AG09309 (cell line): ENCODE data around the gene SMYD2.

Experiments used
- DNase-seq: peaks from one replicate; pipeline ENCODE4 v3.0.0-alpha.2; 2010; ENCODE audit warnings: low read depth
- H3K4me3 ChIP-seq: 2 replicates; pipeline ENCODE4 v1.5.1; 2011; ENCODE audit warnings: mild to moderate bottlenecking, low read depth, low read length, moderate library complexity; ENCODE audit not compliant: control insufficient read depth
- TF ChIP-seq, protein P1 (sequence below): IDR thresholded peaks from 2 replicates; pipeline ENCODE4 v1.5.1; 2011; ENCODE audit warnings: mild to moderate bottlenecking, low read depth, low read length, inconsistent platforms; ENCODE audit not compliant: insufficient read depth, control insufficient read depth; ENCODE audit errors: missing control alignments

Gene SMYD2, protein sequence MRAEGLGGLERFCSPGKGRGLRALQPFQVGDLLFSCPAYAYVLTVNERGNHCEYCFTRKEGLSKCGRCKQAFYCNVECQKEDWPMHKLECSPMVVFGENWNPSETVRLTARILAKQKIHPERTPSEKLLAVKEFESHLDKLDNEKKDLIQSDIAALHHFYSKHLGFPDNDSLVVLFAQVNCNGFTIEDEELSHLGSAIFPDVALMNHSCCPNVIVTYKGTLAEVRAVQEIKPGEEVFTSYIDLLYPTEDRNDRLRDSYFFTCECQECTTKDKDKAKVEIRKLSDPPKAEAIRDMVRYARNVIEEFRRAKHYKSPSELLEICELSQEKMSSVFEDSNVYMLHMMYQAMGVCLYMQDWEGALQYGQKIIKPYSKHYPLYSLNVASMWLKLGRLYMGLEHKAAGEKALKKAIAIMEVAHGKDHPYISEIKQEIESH

DNA sequence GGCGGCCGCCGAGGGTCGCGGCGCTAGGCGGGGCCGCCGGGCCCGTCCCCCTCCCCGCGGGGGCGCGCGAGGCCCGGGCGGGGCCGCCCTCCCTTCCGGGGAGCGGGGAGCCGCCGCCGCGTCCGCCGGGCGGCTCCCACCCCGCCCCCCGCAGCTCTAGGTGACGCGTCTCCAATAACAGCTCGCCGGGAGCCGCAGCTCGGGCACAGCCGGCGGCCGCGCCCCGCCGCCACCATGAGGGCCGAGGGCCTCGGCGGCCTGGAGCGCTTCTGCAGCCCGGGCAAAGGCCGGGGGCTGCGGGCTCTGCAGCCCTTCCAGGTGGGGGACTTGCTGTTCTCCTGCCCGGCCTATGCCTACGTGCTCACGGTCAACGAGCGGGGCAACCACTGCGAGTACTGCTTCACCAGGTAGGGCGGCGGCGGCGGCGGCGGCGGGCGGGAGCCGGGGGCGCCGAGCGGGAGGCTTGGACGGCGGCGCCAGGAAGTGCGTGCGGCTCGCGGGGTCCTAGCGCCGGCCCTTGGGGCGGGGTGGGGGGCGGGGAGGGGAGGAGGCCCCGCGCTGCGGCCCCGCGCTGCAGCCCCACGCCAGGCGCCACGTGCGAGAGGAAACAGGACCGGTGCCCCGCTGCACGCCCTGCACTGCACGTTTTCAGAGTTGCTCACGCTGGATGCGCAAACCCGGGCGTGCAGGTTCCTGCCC is at the start of gene SMYD2:
SMYD2 (plus strand) TSS at position 139 of the 699 bp plus-strand sequence; CDS start at position 235, 96 bp downstream.
- no peak for DNase-seq

DNA sequence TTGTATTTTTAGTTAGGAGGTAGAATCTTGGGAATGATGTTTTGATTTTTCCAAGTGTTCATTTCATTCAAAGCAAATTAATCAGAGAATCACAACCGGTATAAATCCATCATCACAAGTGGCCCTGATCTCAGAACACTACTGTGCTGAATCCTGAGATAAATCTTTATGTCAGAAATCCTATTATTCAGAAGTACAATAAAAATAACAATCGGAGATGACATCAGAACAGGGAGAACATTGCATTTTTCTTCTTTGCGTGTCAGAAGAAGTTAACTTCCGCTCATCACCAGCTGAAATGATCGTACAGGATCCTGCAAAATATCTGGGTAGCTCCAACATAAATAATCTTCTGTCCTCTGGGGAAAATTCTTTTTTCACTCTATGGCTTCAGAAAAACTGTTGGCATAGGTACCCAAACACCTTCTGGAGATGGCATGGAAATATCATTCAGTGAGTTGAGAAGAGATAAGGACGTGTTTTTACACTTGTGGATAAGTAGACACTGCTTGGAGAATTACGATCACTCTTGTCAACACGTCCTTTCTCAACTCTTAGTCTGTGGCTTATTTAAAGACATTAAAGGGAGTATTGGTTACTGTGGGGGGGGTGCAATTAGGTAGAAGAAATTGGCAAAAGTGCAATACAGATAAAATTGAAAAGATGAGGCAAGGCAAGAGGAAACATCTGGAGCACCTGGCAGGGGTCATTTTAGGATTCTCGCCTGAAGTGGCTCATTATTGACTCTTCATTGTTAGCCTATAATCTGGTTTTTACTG is 46.9 kb upstream of the SMYD2 start:
- TF ChIP-seq, protein P1, sequence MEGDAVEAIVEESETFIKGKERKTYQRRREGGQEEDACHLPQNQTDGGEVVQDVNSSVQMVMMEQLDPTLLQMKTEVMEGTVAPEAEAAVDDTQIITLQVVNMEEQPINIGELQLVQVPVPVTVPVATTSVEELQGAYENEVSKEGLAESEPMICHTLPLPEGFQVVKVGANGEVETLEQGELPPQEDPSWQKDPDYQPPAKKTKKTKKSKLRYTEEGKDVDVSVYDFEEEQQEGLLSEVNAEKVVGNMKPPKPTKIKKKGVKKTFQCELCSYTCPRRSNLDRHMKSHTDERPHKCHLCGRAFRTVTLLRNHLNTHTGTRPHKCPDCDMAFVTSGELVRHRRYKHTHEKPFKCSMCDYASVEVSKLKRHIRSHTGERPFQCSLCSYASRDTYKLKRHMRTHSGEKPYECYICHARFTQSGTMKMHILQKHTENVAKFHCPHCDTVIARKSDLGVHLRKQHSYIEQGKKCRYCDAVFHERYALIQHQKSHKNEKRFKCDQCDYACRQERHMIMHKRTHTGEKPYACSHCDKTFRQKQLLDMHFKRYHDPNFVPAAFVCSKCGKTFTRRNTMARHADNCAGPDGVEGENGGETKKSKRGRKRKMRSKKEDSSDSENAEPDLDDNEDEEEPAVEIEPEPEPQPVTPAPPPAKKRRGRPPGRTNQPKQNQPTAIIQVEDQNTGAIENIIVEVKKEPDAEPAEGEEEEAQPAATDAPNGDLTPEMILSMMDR = no peak
- no peak for DNase-seq
- H3K4me3 ChIP-seq = no peak overlapping the region

More for the DNA sequence above, at the start of gene SMYD2:
- TF ChIP-seq, protein P1 = no peak
- peak within 1 kb of the TSS; percentile 94 for H3K4me3 ChIP-seq

DNA sequence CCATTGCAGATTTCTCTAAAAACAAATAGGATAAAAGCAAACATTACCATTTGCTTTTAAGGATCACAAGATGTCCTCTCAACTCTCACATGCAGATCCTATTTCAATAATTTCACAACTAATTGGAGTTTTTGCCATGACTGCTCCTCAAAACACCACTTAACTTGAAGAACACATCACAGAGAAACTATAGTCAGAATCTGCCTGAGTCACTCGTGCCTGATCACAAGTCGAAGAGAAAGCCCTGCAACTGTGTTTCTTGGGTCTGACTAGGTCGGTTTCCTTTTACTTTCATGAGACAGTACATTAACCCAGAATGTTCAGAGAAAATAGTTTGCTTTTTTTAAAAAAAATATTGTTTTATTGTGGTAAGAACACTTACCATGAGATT is 46.3 kb upstream of the SMYD2 start:
- no peak for DNase-seq
- TF ChIP-seq, protein P1 = no peak
- no peak overlapping the region for H3K4me3 ChIP-seq

DNA sequence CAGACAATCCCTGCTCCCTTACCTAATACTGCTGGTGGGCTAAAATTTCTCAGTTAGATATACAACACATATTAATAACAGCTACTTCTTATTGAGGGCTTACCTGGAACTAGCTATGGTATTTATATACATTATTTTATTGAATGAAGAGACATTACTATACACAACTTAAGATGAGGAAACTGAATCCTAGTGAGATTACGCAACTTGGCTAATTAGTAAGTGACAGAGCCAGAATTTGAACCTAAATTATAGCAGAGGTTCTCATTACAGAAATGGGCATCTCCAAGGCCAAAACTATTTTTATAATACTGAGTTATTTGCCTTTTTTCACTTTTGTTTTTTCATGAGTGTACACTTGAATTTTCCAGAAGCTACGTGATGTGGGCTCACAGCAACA is 44.5 kb upstream of the SMYD2 start:
- TF ChIP-seq, protein P1 = no peak
- DNase-seq = no peak
- no peak overlapping the region for H3K4me3 ChIP-seq

DNA sequence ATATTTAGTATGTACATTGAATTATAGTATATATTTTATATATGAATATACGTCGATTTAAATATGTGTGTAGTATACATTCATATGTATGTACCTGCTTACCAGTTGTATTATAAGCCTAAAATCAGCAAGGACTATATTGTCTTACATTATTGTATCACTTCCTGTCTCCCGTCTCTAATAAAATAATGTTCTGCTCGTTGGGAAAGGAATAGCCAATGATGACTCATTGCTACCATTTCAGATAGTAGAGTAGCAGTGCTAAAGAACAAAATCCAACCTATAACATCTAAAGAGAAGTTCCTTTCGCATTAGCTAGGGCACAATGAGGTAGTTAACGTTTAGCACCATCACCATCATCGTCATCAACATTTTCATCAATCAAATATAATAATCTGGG is 39.9 kb upstream of the SMYD2 start:
- TF ChIP-seq, protein P1 = no peak
- no peak for DNase-seq
- no peak overlapping the region for H3K4me3 ChIP-seq

DNA sequence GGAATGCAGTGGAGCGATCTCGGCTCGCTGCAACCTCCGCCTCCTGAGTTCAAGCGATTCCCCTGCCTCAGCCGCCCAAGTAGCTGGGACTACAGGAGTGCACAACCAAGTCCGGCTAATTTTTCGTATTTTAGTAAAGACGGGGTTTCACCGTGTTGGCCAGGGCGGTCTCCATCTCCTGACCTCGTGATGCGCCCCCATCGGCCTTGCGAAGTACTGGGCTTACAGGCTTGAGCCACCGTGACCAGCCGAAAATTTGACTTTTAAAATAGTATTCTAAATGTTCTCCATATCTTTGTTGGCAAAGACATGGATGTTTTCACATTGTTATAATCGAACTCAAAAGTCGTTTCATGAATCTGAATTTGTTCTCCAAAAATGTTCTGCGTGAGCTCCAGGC is 36.7 kb upstream of the SMYD2 start:
- DNase-seq = no peak
- no peak overlapping the region for H3K4me3 ChIP-seq
- TF ChIP-seq, protein P1 = no peak
